Muscle of leg (tissue), 16 donors: Measurements from ENCODE around the gene STRBP. TPM values are rescaled to one million over a fixed set of nuclear protein-coding genes. Genes with fewer than 3 reads are reported as not detected.

ENCODE experiments used
- DNase-seq: peaks from one replicate; pipeline ENCODE4 v3.0.0; 2013
- H3K27ac ChIP-seq: one replicate; pipeline ENCODE4 v1.5.1; 2013; ENCODE audit warnings: mild to moderate bottlenecking, low read length, control low read depth
- H3K27me3 ChIP-seq: one replicate; pipeline ENCODE4 v1.6.1; 2013; ENCODE audit warnings: low read length; ENCODE audit not compliant: control insufficient read depth, insufficient read depth
- H3K36me3 ChIP-seq: one replicate; pipeline ENCODE4 v1.6.1; 2013; ENCODE audit warnings: low read length; ENCODE audit not compliant: control insufficient read depth, insufficient read depth
- H3K4me1 ChIP-seq: one replicate; pipeline ENCODE4 v1.6.1; 2013; ENCODE audit warnings: low read length; ENCODE audit not compliant: control insufficient read depth, insufficient read depth
- H3K4me3 ChIP-seq: one replicate; pipeline ENCODE4 v1.5.1; 2013; ENCODE audit warnings: low read length, control low read depth
- H3K9me3 ChIP-seq: replicated peaks from 2 replicates; pipeline ENCODE4 v1.6.1; 2013; ENCODE audit warnings: low read depth, low read length; ENCODE audit not compliant: control insufficient read depth
- WGBS: methylation state at CpG from one replicate; pipeline ENCODE4 v1.1.5; 2013; ENCODE audit warnings: missing lambda C conversion rate; ENCODE audit not compliant: insufficient coverage; 5-methylcytosine and 5-hydroxymethylcytosine counted together
- long read RNA-seq, 11 donors: transcript quantifications; one replicate each; lab custom pipeline, GENCODE V29; 2026
- polyA plus RNA-seq, 8 donors: library from polyadenylated mRNA; unstranded; fragments of 120-200 nt; gene quantifications; one replicate each; pipeline versions ENCODE4 v1.2.1 to v1.2.3, GENCODE V29; 2013; ENCODE audit warnings: inconsistent platforms in 1 of 8, low replicate concordance in 1 of 8; ENCODE audit not compliant: insufficient read length in 8 of 8, insufficient read depth in 1 of 8
- total RNA-seq: library from RNA; stranded (reverse); fragments of 120-200 nt; gene quantifications from one replicate; pipeline ENCODE4 v1.2.4, GENCODE V29; 2013

The STRBP gene
- total RNA-seq (11.8 TPM), polyA plus RNA-seq (10 to 100 TPM in 2 of 8 donors, 1 to 10 TPM in 6; 8.2 to 14.3 (median 9.2) TPM)
- long read RNA-seq, donor 1 = 0 reads
- long read RNA-seq, donor 2 = 0 reads
- long read RNA-seq, donor 3, partial matches to known transcripts = 0 of 1 reads
- long read RNA-seq, donor 3, other reads (novel, unspliced or antisense) = 0 of 1 reads
- long read RNA-seq, donor 4 = 0 reads
- long read RNA-seq, donor 5 = 0 reads
- long read RNA-seq, donor 6 = 0 reads
- long read RNA-seq, donor 7 = 0 reads
- long read RNA-seq, donor 8 = 0 reads
- long read RNA-seq, donor 9 = 0 reads
- long read RNA-seq, donor 10 = 0 reads
- long read RNA-seq, donor 11 = 0 reads

GRCh38 chr9:123268465-123269259 lies at the start of gene STRBP:
TSS of gene STRBP (minus strand) at chr9:123268586. CDS start at chr9:123184134, 84,452 bp downstream.
- under 1% methylated on average over 97 of the region's 97 CpGs for WGBS
- peaks cover 13% of the 10 kb centered on the region for H3K4me1 ChIP-seq
- peak; percentile 94 for DNase-seq
- peaks cover 7% of the 10 kb centered on the region for H3K27me3 ChIP-seq
- peak within 1 kb of the TSS; percentile 76 for H3K4me3 ChIP-seq
- H3K27ac ChIP-seq = no peak within 1 kb of the TSS
- H3K36me3 ChIP-seq = no peaks in the 10 kb centered on the region
- no peaks in the 10 kb centered on the region for H3K9me3 ChIP-seq

- Histone ChIP-seq H3K4me1 (peaks cover 13% of the 10 kb centered on the region), H3K27ac (no peak overlapping the region), H3K36me3 (no peaks in the 10 kb centered on the region), H3K4me3 (no peak overlapping the region), H3K9me3 (no peaks in the 10 kb centered on the region), H3K27me3 (no peaks in the 10 kb centered on the region)
- DNase-seq = no peak
- 100% methylated on average over 1 of the region's 7 CpGs for WGBS
Measured at GRCh38 chr9:123316053-123316718, 47.8 kb upstream of the STRBP start.

DNA sequence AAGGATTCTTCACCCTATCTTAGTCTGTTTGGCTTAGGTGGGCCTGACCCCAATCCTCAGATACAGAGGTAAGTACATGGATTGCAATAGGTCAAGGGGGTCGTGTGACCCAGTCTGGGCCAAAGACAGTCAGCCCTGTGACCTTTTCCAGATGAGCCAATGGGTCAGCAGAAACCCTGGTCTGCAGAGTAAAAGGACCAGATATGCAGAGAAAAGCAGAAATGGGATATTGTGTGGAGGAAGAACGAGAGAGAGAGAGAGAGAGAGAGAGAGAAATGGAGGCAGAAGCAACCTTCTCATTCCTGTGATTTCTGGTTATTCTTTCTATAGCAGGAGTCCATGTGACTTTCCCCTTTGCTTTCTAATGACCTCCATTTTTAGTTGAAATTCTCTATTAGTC lies 47.2 kb upstream of the STRBP start:
- Histone ChIP-seq H3K4me3 (no peak overlapping the region), H3K36me3 (no peaks in the 10 kb centered on the region), H3K27me3 (no peaks in the 10 kb centered on the region), H3K27ac (no peak overlapping the region), H3K4me1 (peaks cover 13% of the 10 kb centered on the region), H3K9me3 (no peaks in the 10 kb centered on the region)
- WGBS = 79% methylated on average over 2 of the region's 2 CpGs
- DNase-seq = no peak

- no peak overlapping the region for H3K27ac ChIP-seq
- no peaks in the 10 kb centered on the region for H3K36me3 ChIP-seq
- no peak overlapping the region for H3K4me3 ChIP-seq
- WGBS = no CpG with 5 or more reads among the region's 6 CpGs
- no peaks in the 10 kb centered on the region for H3K27me3 ChIP-seq
- DNase-seq = no peak
- no peaks in the 10 kb centered on the region for H3K9me3 ChIP-seq
- H3K4me1 ChIP-seq = peaks cover 10% of the 10 kb centered on the region
Measured at GRCh38 chr9:123314617-123315016, 46.2 kb upstream of the STRBP start.

- no peak overlapping the region for H3K4me3 ChIP-seq
- no peaks in the 10 kb centered on the region for H3K9me3 ChIP-seq
- H3K27ac ChIP-seq = no peak overlapping the region
- DNase-seq = no peak
- WGBS = 62% methylated on average over 4 of the region's 4 CpGs
- no peaks in the 10 kb centered on the region for H3K4me1 ChIP-seq
- H3K36me3 ChIP-seq = no peaks in the 10 kb centered on the region
- H3K27me3 ChIP-seq = no peaks in the 10 kb centered on the region
Measured at GRCh38 chr9:123312306-123312877, 44.0 kb upstream of the STRBP start.

- Histone ChIP-seq H3K4me3 (no peak overlapping the region), H3K27ac (no peak overlapping the region), H3K36me3 (no peaks in the 10 kb centered on the region), H3K4me1 (no peaks in the 10 kb centered on the region), H3K9me3 (no peaks in the 10 kb centered on the region), H3K27me3 (no peaks in the 10 kb centered on the region)
- DNase-seq = no peak
- 44% methylated on average over 7 of the region's 9 CpGs for WGBS
Measured at GRCh38 chr9:123311250-123311752, 42.9 kb upstream of the STRBP start.

DNA sequence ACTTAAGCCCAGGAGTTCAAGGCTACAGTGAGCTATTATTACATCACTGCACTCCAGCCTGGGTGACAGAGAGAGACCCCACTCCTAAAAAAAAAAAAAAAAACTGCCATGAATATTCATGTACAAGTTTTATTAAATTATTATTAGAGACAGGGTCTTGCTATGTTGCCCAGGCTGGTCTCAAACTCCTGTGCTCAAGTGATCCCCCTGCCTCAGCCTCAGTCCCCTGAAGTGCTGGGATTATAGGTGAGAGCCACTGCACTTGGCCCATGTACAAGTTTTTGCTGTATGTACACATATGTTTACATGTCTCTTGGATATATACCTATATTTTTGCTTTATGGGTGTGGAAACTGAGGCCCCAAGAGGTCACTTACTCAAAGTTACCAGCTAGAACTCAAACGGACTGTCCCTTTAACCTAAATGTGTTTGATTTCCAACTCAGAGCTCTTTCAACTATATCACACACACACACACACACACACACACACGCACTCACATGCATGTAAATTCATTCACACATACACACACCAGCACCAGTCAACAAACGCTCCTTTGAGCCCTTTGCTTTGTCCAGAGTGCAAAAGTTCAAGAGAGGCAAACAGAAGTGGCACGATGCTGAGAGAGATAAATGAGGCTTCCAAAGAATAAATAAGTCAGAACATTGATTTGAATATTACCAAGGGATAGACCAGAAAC lies 42.3 kb upstream of the STRBP start:
- Histone ChIP-seq H3K27ac (no peak overlapping the region), H3K4me1 (no peaks in the 10 kb centered on the region), H3K36me3 (no peaks in the 10 kb centered on the region), H3K9me3 (no peaks in the 10 kb centered on the region), H3K27me3 (no peaks in the 10 kb centered on the region), H3K4me3 (no peak overlapping the region)
- 72% methylated on average over 2 of the region's 4 CpGs for WGBS
- DNase-seq = no peak

DNA sequence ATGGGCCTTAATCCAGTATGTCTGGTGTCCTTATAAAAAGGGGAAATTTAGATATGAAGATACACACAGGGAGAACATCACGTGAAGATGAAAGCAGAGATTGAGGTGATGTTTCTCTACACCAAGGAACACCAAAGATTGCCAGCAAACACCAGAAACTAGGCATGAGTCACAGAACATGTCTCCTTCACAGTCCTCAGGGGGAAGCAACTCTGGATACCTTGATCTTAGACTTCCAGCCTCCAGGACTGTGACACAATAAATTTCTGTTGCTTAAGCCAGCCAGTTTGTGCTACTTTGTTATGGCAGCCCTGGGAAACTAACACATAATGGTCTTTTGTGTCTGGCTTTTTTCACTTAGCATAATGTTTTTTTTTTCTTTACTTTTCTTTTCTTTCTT lies 41.2 kb upstream of the STRBP start:
- DNase-seq = no peak
- no peaks in the 10 kb centered on the region for H3K9me3 ChIP-seq
- H3K4me1 ChIP-seq = no peaks in the 10 kb centered on the region
- WGBS = no CpG with 5 or more reads among the region's 1 CpG
- H3K36me3 ChIP-seq = no peaks in the 10 kb centered on the region
- no peak overlapping the region for H3K4me3 ChIP-seq
- no peaks in the 10 kb centered on the region for H3K27me3 ChIP-seq
- H3K27ac ChIP-seq = no peak overlapping the region

DNA sequence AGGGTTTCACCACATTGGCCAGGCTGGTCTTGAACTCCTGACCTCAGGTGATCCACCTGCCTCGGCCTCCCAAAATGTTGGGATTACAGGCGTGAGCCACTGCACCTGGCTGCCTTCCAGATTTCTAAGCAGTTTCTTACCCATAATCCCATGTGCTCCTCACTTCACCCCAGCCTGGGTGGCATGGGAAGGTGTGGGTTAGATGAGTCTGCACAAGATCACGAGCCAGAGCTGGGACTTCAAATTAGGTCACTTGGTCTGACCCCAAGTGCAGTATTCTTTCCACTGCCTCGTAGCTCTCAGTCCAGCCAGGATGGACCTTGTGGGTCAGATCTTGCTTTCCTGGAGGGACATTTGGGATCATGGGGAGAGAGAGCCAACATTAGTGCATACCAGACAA lies 37.5 kb upstream of the STRBP start:
- Histone ChIP-seq H3K36me3 (no peaks in the 10 kb centered on the region), H3K4me3 (no peak overlapping the region), H3K27me3 (peaks cover 2% of the 10 kb centered on the region), H3K9me3 (no peaks in the 10 kb centered on the region), H3K27ac (no peak overlapping the region), H3K4me1 (peaks cover 2% of the 10 kb centered on the region)
- WGBS = 100% methylated on average over 1 of the region's 4 CpGs
- no peak for DNase-seq
